Fibroblast of skin of right biceps (primary cell): ENCODE data around the gene TBCD.

Source experiments
- DNase-seq: peaks from one replicate; pipeline ENCODE4 v3.0.0-alpha.2; 2013

The TBCD gene

GRCh38 chr17:82927661-82928601, 176.1 kb downstream of the TBCD start:
- no peak for DNase-seq

GRCh38 chr17:82929011-82929622, 177.3 kb downstream of the TBCD start:
- DNase-seq, result no peak

GRCh38 chr17:82929676-82930042, 177.8 kb downstream of the TBCD start:
- DNase-seq, result no peak

GRCh38 chr17:82930043-82930923, 178.4 kb downstream of the TBCD start:
- DNase-seq, result no peak

GRCh38 chr17:82930924-82931698, 179.2 kb downstream of the TBCD start:
- DNase-seq, result no peak

- peak; percentile 91 for DNase-seq
These were observed 180.0 kb downstream of the TBCD start for GRCh38 chr17:82931699-82932517.

- DNase-seq, result peak; percentile 73
These were observed 180.8 kb downstream of the TBCD start for GRCh38 chr17:82932518-82933310.

- DNase-seq, result no peak
These were observed 182.0 kb downstream of the TBCD start for GRCh38 chr17:82933911-82934310.

GRCh38 chr17:82935966-82936767, 184.3 kb downstream of the TBCD start:
- DNase-seq, result no peak

GRCh38 chr17:82936768-82937171, 184.9 kb downstream of the TBCD start:
- no peak for DNase-seq

- DNase-seq, result no peak
These were observed 185.8 kb downstream of the TBCD start for GRCh38 chr17:82937411-82938371.

- no peak for DNase-seq
These were observed 186.6 kb downstream of the TBCD start for GRCh38 chr17:82938486-82938872.

- no peak for DNase-seq
These were observed 187.2 kb downstream of the TBCD start for GRCh38 chr17:82938873-82939620.

- DNase-seq, result no peak
These were observed 187.8 kb downstream of the TBCD start for GRCh38 chr17:82939621-82940135.

- no peak for DNase-seq
These were observed 188.6 kb downstream of the TBCD start for GRCh38 chr17:82940226-82941020.
